Measurements from ENCODE around the gene LGALS3BP.

LGALS3BP gene

DNA sequence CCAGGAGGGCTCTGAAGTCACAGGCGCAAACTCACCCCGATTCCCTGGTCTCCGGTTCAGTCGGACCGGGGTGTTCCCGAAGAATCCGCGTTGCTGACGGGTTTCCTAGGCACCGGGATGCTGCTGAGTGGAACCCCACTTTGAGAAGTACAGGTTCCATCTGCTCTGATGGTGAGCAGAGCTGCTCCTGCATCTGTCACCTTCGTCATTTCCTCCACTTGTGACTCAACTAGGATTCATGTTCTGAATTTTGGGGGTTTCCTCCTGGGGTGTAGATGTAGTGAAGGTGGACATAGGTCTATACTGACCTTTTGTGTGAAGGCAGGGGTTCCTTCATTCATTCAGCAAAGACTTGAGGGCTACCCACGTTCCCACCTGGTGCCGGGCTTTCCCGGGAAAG lies 25.0 kb downstream of the LGALS3BP start:
- H3K27ac ChIP-seq: no peak overlapping the region
- TF ChIP-seq, protein P1, sequence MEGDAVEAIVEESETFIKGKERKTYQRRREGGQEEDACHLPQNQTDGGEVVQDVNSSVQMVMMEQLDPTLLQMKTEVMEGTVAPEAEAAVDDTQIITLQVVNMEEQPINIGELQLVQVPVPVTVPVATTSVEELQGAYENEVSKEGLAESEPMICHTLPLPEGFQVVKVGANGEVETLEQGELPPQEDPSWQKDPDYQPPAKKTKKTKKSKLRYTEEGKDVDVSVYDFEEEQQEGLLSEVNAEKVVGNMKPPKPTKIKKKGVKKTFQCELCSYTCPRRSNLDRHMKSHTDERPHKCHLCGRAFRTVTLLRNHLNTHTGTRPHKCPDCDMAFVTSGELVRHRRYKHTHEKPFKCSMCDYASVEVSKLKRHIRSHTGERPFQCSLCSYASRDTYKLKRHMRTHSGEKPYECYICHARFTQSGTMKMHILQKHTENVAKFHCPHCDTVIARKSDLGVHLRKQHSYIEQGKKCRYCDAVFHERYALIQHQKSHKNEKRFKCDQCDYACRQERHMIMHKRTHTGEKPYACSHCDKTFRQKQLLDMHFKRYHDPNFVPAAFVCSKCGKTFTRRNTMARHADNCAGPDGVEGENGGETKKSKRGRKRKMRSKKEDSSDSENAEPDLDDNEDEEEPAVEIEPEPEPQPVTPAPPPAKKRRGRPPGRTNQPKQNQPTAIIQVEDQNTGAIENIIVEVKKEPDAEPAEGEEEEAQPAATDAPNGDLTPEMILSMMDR (conservative IDR thresholded peaks at IDR 0.05): no peak

DNA sequence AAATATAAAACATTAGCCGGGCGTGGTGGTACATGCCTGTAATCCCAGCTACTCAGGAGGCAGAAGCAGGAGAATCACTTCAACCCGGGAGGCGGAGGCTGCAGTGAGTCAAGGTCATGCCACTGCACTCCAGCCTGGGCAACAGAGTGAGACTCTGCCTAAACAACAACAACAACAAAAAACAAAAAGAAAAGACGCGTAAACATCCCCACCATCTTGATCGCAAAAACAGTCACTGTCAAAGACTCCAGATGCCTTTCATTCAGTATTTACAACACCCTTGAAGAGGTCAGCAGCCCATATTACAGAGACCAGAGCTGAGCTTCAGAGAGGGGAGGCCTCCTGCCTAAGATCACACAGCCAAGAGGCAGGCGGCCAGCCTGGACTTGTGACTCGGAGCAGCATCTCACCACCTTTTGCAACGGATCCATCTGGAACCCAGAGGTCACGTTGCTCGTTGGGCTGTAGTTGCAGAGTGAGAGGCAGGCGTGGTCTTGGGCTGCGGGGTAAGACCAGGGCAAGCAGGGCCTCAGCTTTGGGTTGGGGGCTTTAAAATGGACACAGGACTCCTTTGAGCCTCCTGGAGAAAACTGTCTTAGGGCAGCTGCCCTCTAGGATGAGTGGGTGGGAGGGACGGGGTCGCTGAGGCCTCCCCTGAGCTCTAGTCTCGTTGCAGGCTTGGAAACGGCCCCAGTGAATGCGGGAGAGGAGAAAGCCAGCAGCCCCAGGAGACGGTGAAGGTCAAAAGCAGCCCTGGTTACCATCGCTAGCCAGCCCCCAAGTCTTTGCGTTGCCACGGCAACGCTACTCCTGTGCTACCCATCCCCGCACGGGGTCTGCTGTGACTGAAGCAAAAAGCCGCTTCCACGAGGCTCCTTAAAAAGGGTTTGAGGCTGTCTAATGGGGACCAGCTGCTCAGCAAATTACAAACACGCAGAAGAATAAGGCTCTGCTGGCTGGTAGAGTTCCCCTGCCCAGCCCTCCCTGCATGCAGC lies 26.1 kb downstream of the LGALS3BP start:
- no peak overlapping the region for H3K27ac ChIP-seq
- TF ChIP-seq, protein P1 (conservative IDR thresholded peaks at IDR 0.05): no peak

DNA sequence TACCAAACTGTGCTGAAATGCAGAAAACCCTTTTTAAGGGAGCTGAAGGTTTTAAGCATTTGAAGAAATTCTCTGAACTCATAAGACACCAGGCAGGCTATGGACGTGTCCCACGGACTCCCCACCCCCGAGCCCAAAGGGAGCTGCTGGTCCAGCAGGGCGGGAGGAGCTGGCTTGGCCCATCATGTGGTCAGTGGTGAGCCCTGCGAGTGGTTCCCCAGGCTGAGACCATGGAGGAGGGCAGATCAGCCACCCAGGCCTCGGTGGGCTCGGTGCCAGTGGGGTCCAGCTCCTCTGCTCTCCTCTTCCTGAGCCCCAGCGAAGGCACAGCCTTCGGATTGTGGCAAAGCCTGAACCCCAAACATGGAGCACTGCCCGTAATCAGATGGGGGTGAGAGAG lies 27.0 kb downstream of the LGALS3BP start:
- TF ChIP-seq, protein P1 (conservative IDR thresholded peaks at IDR 0.05): no peak
- no peak overlapping the region for H3K27ac ChIP-seq

DNA sequence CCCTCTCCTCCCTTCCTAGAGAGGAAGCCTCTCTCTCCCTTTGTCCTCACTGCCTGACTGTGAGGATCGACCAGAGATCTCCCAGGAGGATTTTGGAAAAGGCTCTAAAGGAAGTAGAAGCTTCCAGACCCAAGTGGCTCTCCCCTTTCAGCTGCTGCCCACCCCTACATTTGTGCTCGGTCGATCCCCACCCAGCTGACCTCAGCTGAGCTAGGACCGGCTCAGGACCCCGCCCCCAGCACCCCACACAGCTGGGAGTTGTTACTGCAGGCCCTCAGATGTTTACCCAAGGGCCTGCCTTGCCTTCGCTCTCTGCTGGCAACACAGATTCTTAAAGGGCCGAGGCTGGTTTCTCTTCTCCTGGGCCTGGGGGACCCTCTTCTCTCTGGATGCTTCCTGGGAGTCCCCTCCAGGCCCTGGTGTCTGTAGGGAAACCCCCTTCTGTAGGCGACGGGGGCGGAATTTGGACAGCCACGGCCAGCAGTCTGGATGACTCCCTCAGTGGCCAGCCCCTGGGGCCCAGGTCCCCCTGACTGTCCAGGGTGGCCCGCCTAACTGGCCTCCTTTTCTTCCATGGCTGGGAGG lies 27.7 kb downstream of the LGALS3BP start:
- TF ChIP-seq, protein P1 (conservative IDR thresholded peaks at IDR 0.05): no peak
- no peak overlapping the region for H3K27ac ChIP-seq

DNA sequence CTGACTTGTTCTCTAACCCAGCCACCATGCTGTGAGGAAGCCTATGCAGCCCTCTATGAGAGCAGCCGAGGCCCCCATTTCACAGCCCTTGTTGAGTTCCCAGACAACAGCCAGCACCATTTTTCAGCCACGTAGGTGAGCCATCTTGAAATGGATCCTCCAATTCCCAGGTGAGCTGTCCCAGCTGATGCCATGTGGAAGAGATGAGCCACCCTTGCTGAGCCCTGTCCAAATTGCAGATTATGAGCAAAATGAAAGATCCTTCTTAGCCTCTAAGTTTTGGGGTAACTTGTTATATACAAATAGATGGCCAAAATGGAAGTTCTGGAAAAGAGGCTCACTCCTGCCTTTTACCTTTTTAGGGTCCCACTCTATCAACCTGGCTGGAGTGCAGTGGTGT lies 28.9 kb downstream of the LGALS3BP start:
- TF ChIP-seq, protein P1 (conservative IDR thresholded peaks at IDR 0.05): no peak
- H3K27ac ChIP-seq: no peak overlapping the region

DNA sequence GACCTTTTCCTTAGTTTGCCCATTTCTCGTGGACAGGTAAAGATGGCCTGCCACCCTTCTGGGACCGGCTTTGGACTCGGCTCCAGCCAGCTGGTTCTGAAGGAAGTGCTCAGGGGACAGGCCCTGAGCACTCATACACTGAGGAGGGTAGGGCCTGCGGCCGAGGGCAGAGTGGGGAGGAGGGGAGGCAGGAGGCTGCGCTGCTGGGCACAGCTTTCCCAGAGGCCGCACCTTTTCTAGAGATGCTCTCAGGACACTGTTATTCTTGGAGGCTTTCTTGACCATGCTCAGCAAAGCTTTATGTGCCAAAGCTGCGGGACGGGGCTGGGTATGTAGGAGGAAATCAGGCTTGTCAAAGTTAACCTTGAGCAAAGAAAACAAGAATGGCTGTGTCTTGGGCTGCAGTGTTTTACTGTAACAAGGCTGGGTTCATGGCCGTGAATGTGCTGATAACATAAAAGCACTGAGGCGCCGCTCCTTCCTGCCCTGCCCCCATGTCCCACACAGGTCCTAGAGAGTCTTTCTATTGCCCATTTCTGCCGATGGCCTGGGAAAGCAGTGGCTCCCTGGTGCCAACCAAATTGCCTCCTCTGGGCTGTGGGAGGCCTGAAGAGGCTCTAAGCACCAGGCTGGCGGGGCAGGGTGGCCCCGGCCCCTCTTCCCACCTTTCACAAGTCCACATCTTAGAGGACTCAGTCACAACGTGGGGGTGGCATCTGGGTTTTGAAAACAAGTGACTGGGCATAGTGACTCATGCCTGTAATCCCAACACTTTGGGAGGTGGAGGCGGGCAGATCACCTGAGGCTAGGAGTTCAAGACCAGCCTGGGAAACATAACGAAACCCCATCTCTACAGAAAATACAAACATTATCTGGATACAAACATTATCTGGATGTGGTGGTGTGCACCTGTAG lies 32.2 kb downstream of the LGALS3BP start:
- TF ChIP-seq, protein P1 (conservative IDR thresholded peaks at IDR 0.05): no peak
- no peak overlapping the region for H3K27ac ChIP-seq

DNA sequence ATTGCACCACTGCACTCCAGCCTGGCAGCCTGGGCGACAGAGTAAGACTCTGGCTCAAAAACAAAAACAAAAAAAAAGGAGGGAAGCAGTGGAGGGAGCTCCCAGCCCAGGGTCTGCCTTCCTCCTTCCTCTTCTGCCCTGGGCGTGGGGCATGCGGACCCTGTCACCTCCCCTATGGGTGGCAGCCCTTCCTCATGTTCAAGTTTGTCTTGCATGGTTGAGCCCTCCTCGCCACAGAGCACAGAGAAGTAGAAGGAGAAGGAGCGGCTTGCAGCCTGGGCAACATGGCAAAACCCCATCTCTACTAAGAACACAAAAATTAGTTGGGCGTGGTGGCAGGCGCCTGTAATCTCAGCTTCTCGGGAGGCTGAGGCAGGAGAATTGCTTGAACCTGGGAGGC lies 33.1 kb downstream of the LGALS3BP start:
- H3K27ac ChIP-seq: no peak overlapping the region
- TF ChIP-seq, protein P1 (conservative IDR thresholded peaks at IDR 0.05): no peak

Measured in VCaP (cell line).